NCI-H446 (cell line): ENCODE data around the gene HNRNPK.

Source experiments
- DNase-seq, 2 experiments: peaks; one replicate each; lab custom pipeline; 2025; lab: John Stamatoyannopoulos, UW

The HNRNPK gene

DNA sequence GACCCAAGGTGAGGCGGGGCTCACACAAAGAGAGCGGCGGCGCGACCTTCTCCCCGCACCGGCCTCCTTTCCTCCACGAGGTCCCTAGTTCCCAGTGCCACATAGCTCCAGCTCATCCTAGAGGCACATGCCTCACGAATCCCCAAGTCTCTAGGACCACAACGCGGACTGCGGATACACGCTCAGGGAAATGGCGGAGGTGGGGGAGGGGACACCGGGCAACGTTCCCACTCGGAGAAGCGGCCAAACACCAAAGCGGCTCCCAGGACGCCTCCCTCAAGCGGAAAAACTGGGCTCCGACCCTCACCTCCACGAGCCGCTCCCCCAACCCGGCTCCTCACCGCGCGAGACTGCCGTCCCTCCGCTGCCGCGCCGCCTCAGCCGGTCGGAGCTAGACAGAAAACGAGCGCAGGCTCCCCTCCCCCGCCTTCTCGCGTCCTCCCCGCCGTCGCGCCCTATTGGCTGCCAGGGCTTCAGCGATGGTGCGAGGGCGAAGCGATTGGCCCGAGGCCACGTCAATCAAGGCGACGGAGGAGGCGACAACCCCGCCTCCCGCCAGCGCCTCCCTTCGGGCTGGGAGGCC is at the start of gene HNRNPK:
HNRNPK (minus strand) TSS at position 404 of the 583 bp plus-strand sequence. CDS start 1,963 bp downstream, outside the sequence.
- DNase-seq, result peak; percentile 90 to 95

GRCh38 chr9:84027201-84027600 is 47.2 kb upstream of the HNRNPK start:
- DNase-seq, result no peak

DNA sequence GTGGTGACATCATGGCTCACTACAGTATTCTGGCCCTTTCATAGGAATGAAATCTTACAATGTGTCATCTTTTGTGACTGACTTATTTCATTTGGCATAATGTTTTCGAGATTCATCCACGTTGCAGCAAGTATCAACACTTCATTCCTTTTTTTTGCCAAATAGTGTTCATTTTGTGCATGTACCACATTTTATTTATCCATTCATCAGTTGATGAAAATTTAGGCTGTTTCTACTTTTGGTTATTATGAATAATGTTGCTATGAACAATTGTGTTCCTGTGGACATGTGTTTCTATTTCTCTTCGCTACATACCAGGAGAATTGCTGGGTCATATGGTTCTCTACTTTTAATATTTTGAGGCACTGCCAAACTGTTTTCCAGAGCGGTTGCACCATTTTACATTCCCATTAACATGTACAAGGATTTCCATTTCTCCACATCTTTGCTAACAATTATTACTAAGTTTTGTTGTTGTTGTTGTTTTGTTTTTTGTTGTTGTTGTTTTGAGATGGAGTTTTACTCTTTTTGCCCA is 44.1 kb upstream of the HNRNPK start:
- no peak for DNase-seq

- no peak for DNase-seq
Measured at GRCh38 chr9:84007662-84008061, 27.6 kb upstream of the HNRNPK start.

DNA sequence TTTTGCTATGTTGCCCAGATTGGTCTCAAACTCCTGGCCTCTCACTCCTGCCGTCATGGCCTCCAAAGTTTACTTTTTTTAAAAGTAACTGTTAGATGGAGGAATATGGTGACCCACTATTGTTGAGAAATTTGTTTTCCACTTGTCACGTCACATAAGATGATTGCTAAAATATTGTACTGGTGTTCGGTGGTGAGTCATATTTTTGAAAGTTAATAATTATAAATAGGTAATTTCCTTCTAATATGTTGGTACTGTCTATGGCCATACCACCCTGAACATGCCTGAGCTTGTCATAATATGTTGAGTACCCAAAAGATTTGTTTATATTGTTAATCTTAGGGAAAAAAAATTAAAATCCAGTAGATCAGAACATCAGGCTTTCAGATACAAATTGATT is 23.2 kb upstream of the HNRNPK start:
- no peak for DNase-seq

- no peak for DNase-seq
Measured at GRCh38 chr9:84002344-84002743, 22.3 kb upstream of the HNRNPK start.

GRCh38 chr9:84001621-84002020 is 21.6 kb upstream of the HNRNPK start:
- no peak for DNase-seq

DNA sequence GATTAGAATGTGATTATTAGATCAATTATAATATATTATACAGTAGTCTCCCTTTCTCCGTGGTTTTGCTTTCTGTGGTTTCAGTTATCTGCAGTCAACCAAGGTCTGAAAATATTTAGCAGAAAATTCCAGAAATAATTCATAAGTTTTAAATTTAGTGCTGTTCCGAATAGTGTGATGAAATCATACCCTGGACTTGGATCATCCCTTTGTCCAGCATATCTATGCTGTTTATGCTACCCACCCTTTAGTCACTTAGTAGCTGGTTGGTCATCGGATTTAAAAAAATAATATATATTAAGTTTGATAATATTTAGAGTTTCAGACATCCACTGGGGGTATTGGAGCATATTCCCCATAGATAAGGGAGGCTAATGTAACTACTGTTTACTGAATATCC is 20.2 kb upstream of the HNRNPK start:
- DNase-seq, result no peak

- DNase-seq, result no peak
Measured at GRCh38 chr9:83999141-83999918, 19.3 kb upstream of the HNRNPK start.

GRCh38 chr9:83996126-83996525 is 16.1 kb upstream of the HNRNPK start:
- DNase-seq, result no peak

DNA sequence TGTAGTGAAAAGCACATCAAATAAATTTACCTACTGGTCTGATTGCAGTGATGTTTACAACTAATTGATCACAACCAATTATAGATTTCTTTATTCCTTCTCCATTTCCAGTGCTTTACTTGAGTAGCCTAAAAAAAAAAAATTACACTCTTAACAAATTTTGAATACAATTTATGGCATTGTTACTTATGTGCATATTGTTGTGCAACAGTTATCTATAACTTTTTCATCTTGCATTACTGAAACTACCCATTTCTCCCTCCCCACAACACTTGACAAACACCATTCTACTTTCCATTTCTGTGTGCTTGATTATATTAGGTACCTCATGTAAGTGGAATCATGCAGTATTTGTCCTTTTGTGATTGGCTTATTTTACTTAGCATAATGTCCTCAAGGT is 12.9 kb upstream of the HNRNPK start:
- DNase-seq, result no peak

DNA sequence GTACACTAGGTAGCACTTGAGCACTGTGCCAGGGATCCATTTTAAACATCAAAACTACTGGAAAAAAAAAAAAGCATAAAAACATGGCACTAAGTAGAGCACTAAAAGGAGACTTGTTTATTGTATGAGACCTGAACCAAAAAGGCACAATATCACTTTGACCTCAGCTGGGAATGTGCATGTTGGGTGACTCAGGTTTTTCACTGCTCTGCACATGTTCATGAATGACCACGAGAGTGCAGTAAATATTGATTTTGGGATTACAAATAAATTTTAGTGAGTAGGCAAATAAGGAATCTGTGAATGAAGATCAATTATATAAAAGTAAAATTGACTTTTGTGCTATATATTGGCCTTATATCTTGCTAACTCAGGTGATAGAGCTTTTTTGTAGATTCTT is 12.4 kb upstream of the HNRNPK start:
- DNase-seq, result no peak

DNA sequence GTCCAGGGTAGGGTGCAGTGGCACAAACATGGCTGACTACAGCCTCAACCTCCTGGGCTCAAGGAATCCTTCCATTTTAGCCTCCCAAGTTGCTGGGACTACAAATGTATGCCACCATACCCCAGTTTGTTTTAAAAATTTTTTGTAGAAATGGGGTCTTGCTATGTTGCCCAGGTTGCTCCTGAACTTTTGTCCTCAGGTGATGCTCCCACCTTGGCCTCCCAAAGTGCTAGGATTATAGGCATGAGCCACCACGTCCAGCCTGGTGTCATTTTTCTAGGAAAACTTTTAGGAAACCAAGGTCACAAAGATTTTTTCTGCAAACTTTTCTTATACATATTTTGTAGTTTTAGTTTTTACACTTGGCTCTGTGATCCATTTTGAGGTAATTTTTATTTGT is 11.3 kb upstream of the HNRNPK start:
- no peak for DNase-seq

DNA sequence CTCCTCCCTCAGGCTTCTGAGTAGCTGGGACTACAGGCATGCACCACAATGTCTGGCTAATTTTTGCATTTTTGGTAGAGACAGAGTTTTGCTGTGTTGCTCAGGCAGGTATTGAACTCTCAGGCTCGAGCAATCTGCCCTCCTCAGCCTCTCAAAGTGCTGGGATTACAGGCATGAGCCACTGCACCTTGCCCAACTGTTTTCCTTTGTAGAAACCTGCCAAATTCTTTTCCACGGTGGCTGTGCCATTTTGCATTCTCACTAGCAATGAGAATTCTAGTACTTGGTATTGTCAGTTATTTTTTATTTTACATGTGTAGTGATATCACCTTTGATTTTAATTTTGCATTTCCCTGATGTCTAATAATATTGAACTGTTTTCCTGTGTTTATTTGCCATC is 8.4 kb upstream of the HNRNPK start:
- no peak for DNase-seq

DNA sequence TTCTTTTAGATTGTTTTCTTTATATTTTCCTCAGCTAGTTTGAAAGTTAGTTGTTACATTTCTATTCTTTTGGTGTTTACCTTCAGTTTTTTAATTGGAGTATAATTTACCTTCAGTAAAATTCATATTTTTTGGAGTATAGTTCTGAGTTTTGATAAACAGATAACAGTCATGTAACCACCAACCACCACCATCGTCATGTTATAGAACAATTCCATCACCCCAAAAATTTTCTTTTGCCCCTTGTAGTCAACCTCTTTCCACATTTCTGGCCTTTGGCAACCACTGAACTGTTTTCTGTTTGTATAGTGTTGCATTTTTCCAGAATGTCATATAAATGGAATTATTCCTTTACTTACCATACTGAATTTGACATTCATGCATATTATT is 7.4 kb upstream of the HNRNPK start:
- no peak for DNase-seq

DNA sequence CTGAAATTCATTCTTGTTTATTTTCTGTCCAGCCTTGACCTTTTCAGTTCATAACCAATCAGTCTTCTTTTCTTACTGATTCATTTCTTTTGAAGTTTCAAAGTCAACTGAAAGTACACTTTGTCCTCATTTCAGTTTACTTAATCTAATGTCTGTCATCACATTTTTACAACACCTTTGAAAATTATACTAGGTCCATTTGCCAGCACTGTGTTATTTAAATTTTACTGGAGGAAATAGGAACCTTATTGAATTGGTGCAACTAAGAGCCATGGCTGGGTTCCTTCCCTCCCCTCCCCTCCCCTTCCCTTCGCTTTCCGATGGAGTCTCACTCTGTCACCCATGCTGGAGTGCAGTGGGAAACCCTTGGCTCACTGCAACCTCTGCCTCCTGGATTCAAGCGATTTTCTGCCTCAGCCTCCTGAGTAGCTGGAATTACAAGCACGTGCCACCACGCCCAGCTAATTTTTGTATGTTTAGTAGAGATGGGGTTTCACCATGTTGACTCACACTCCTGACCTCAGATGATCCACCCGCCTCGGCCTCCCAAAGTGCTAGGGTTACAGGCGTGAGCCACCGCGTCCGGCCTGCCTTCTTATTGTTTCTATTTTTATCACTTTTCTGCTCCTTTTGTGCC is 6.9 kb upstream of the HNRNPK start:
- no peak for DNase-seq

DNA sequence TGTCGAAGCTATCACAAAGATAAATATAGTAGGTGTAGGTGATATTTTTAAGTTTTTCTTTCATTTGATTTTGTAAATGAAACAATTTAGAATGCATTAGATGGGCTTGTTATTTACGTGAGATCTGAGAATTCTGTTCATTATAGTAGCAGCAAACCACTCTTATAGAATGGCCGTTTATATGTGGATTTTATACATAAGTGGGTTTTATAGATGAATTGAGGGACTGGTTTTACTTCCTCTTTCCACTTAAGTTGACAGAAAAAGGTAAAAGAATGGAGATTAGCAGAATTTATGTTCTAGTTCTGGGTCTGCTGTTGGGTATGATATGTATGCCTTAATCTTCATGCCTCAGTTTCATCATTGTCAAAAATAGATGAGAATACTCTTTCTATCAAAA is 6.2 kb upstream of the HNRNPK start:
- no peak for DNase-seq

- peak in 1 of 2 experiments; percentile 7 for DNase-seq
Measured at GRCh38 chr9:83981126-83981871, 1.3 kb upstream of the HNRNPK start.

DNA sequence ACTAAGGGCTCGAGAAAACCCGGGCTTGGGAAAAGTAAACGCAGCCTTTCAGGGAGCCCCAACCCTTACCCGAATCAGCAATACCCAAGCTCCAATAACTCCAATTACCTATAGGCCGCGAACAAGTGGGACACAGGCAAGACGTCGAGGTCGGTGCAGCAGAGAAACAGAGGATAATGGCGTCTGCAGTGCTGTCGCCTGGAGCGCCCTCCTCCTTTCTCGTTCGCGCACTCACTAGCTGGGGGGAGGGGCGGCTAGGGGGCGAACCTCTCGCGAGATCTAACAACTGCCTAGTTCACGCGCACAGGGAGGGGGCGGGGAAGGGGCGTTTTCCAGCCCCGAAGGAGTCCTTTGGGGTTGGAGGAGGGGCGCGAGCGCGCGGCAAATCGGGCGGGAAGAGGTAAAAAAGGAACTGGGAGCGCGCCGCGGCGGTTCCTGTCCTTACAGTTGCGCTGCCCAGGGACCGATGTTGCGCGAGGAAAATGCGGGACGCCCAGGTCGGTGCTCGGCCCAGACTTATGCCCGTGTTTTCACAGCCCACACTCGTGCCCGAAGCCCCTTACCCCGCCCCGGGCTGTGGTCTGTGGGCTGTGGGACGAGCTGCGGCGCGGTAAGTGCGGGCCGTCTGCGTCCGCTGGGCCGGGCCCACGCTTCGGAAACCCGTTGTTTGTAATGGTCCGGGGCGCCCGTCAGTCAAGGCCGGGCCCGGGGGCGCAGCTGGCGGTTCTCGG is 545 bp upstream of the HNRNPK start, which contains the start of gene RMI1:
RMI1 (plus strand) TSS at position 411 of the 731 bp plus-strand sequence. CDS start 20,182 bp downstream, outside the sequence.
- peak; percentile 86 to 96 for DNase-seq

DNA sequence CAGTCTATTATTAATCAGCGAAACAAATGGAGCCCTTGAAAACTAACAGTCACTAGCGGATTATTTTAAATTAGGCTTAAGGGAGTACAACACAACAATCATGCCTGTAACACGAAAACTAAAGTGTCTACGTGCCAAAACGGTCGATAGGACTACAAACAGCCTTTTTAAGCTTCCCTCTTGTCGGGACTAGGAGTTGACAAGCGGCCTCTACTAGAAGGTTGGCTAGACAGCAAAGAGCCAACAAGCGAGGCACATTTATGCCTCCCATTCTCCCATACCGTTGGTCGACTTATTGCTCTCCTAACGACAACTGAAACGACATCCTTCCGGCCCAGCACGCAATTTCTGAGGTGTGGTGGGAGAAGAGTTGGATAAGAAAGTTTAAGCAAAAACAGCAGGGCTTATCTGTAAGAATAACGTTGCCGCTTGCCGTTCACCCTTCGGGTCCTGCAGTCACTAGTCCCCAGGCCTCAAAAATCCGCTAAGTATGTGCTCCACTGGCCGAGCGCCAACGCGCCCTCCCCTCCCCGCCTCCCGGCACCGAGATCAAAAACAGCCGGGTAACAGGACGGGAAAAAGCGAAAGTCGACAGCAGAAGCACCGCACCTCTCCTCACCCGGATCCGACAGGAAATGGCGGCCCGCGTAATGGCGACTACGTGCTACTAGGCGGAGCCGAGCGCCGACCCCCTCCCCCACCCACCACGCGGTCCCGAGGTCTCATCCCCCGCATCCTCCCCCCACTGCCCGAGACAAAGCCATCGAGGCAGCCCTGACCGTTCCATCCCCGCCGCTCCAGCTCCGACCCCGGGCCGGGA is 813 bp downstream of the HNRNPK start:
- DNase-seq, result peak; percentile 42 to 67

GRCh38 chr9:83977196-83977595 is 2.8 kb downstream of the HNRNPK start:
- DNase-seq, result no peak
